Trophoblast cell (in vitro differentiated cells and primary cell): ENCODE measurements around the gene IFNB1.
A peak's percentile ranks its signal among the peaks of the same experiment; 100 is the strongest.

ENCODE experiments used
- DNase-seq, 2 donors: peaks; one replicate each; pipeline ENCODE4 v3.0.0-alpha.2; 2016
- H2AFZ ChIP-seq: 2 replicates; pipeline ENCODE4 v1.6.1; 2013; ENCODE audit warnings: low read length, moderate library complexity, mild to moderate bottlenecking; ENCODE audit not compliant: insufficient read depth, poor library complexity
- H2AK5ac ChIP-seq: 2 replicates; pipeline ENCODE4 v1.6.1; 2013; ENCODE audit warnings: mild to moderate bottlenecking, low read length
- H2BK120ac ChIP-seq: 2 replicates; pipeline ENCODE4 v1.6.1; 2013; ENCODE audit warnings: low read length, mild to moderate bottlenecking, moderate library complexity; ENCODE audit not compliant: insufficient read depth, poor library complexity
- H2BK12ac ChIP-seq: 2 replicates; pipeline ENCODE4 v1.6.1; 2013; ENCODE audit warnings: mild to moderate bottlenecking, low read length, moderate library complexity
- H2BK5ac ChIP-seq: 2 replicates; pipeline ENCODE4 v1.6.1; 2013; ENCODE audit warnings: low read length, low read depth, moderate library complexity, mild to moderate bottlenecking; ENCODE audit not compliant: poor library complexity
- H3K14ac ChIP-seq: 2 replicates; pipeline ENCODE4 v1.6.1; 2013; ENCODE audit warnings: mild to moderate bottlenecking, low read length
- H3K18ac ChIP-seq: 2 replicates; pipeline ENCODE4 v1.6.1; 2013; ENCODE audit warnings: mild to moderate bottlenecking, low read length
- H3K23ac ChIP-seq: 2 replicates; pipeline ENCODE4 v1.6.1; 2013; ENCODE audit warnings: low read length
- H3K27ac ChIP-seq: 2 replicates; pipeline ENCODE4 v1.5.1; 2013; ENCODE audit warnings: low read depth, mild to moderate bottlenecking, inconsistent platforms, low read length, moderate library complexity
- H3K27me3 ChIP-seq: 2 replicates; pipeline ENCODE4 v1.6.1; 2013; ENCODE audit warnings: inconsistent platforms, mild to moderate bottlenecking, low read length, moderate library complexity; ENCODE audit not compliant: insufficient read depth
- H3K36me3 ChIP-seq, 2 experiments: 1 replicate in 1 of 2; 2 replicates in 1 of 2; pipeline ENCODE4 v1.6.1; 2013; ENCODE audit warnings: low read length in 2 of 2, mild to moderate bottlenecking in 2 of 2, moderate library complexity in 1 of 2; ENCODE audit not compliant: insufficient read depth in 2 of 2, control insufficient read depth in 1 of 2
- H3K4ac ChIP-seq: 2 replicates; pipeline ENCODE4 v1.6.1; 2013; ENCODE audit warnings: low read depth, mild to moderate bottlenecking, low read length, moderate library complexity
- H3K4me1 ChIP-seq, 2 experiments: 1 replicate in 1 of 2; 2 replicates in 1 of 2; pipeline ENCODE4 v1.6.1; 2013; ENCODE audit warnings: low read length in 2 of 2, mild to moderate bottlenecking in 2 of 2, moderate library complexity in 1 of 2; ENCODE audit not compliant: insufficient read depth in 2 of 2, control insufficient read depth in 1 of 2
- H3K4me2 ChIP-seq: 2 replicates; pipeline ENCODE4 v1.6.1; 2013; ENCODE audit warnings: inconsistent platforms, mild to moderate bottlenecking, low read length, moderate library complexity
- H3K4me3 ChIP-seq: 2 replicates; pipeline ENCODE4 v1.5.1; 2013; ENCODE audit warnings: mild to moderate bottlenecking, low read depth, low read length, inconsistent platforms
- H3K79me1 ChIP-seq: one replicate; pipeline ENCODE4 v1.6.1; 2013; ENCODE audit warnings: low read length
- H3K79me2 ChIP-seq: 2 replicates; pipeline ENCODE4 v1.6.1; 2013; ENCODE audit warnings: low read length, mild to moderate bottlenecking; ENCODE audit not compliant: control insufficient read depth, insufficient read depth, poor library complexity
- H3K9ac ChIP-seq: 2 replicates; pipeline ENCODE4 v1.6.1; 2013; ENCODE audit warnings: mild to moderate bottlenecking, low read length
- H3K9me3 ChIP-seq: 2 replicates; pipeline ENCODE4 v1.6.1; 2013; ENCODE audit warnings: low read depth, mild to moderate bottlenecking, control low read depth, inconsistent platforms, low read length; ENCODE audit not compliant: insufficient read depth
- H4K12ac ChIP-seq: 2 replicates; pipeline ENCODE4 v1.6.1; 2013; ENCODE audit warnings: low read depth, mild to moderate bottlenecking, low read length, moderate library complexity
- H4K8ac ChIP-seq: 2 replicates; pipeline ENCODE4 v1.6.1; 2013; ENCODE audit warnings: low read depth, mild to moderate bottlenecking, low read length, moderate library complexity
- H4K91ac ChIP-seq: one replicate; pipeline ENCODE4 v1.6.1; 2013; ENCODE audit warnings: low read depth, mild to moderate bottlenecking, low read length, moderate library complexity
- WGBS: extraction: QIAGEN DNeasy Blood & Tissue Kit; methylation state at CpG from one replicate; pipeline ENCODE4 v1.1.7; 2013; ENCODE audit warnings: missing lambda C conversion rate; ENCODE audit not compliant: insufficient read length, insufficient coverage; ENCODE audit errors: extremely low coverage; 5-methylcytosine and 5-hydroxymethylcytosine counted together

The IFNB1 gene

GRCh38 chr9:21075484-21075883 lies 2.3 kb downstream of the IFNB1 start:
- Histone ChIP-seq H2BK120ac (peak overlapping the region; percentile 49), H3K79me2 (no peaks in the 10 kb centered on the region), H3K14ac (peak overlapping the region; percentile 40), H4K91ac (peak overlapping the region; percentile 75), H3K9me3 (no peaks in the 10 kb centered on the region), H3K27me3 (no peaks in the 10 kb centered on the region), H3K4me1 (peaks cover 5 to 17% of the 10 kb centered on the region in 2 experiments), H4K12ac (no peak overlapping the region), H3K4me2 (no peak overlapping the region), H3K4ac (no peak overlapping the region), H3K27ac (no peak overlapping the region), H3K4me3 (no peak overlapping the region), H3K79me1 (peaks cover 3% of the 10 kb centered on the region), H3K18ac (no peak overlapping the region), H2AFZ (peak overlapping the region; percentile 62), H2BK12ac (peak overlapping the region; percentile 70), H3K23ac (no peak overlapping the region), H2AK5ac (no peak overlapping the region), H3K9ac (no peak overlapping the region), H2BK5ac (peak overlapping the region; percentile 37), H3K36me3 (no peaks in the 10 kb centered on the region), H4K8ac (peak overlapping the region; percentile 25)
- DNase-seq = no peak
- WGBS = no CpG with 5 or more reads among the region's 3 CpGs

GRCh38 chr9:21070906-21071305 lies 6.8 kb downstream of the IFNB1 start:
- H3K79me1 ChIP-seq = peaks cover 3% of the 10 kb centered on the region
- H3K79me2 ChIP-seq = no peaks in the 10 kb centered on the region
- H3K4me1 ChIP-seq = peaks cover 3 to 7% of the 10 kb centered on the region in 2 experiments
- H2BK12ac ChIP-seq = no peak overlapping the region
- H4K12ac ChIP-seq = no peak overlapping the region
- H3K23ac ChIP-seq = no peak overlapping the region
- H3K27ac ChIP-seq = no peak overlapping the region
- H3K14ac ChIP-seq = no peak overlapping the region
- H4K91ac ChIP-seq = no peak overlapping the region
- H3K27me3 ChIP-seq = no peaks in the 10 kb centered on the region
- H3K4ac ChIP-seq = no peak overlapping the region
- H3K18ac ChIP-seq = no peak overlapping the region
- H3K36me3 ChIP-seq = no peaks in the 10 kb centered on the region
- no peak overlapping the region for H4K8ac ChIP-seq
- no peak overlapping the region for H2AK5ac ChIP-seq
- no peak overlapping the region for H2BK120ac ChIP-seq
- no peaks in the 10 kb centered on the region for H3K9me3 ChIP-seq
- no peak overlapping the region for H2AFZ ChIP-seq
- H3K4me2 ChIP-seq = no peak overlapping the region
- no peak overlapping the region for H2BK5ac ChIP-seq
- no peak overlapping the region for H3K4me3 ChIP-seq
- no peak for DNase-seq
- no peak overlapping the region for H3K9ac ChIP-seq

- Histone ChIP-seq H3K23ac (no peak overlapping the region), H2BK5ac (no peak overlapping the region), H4K8ac (no peak overlapping the region), H3K4ac (no peak overlapping the region), H3K9ac (no peak overlapping the region), H2BK120ac (no peak overlapping the region), H3K36me3 (no peaks in the 10 kb centered on the region), H3K27ac (peak overlapping the region; percentile 53), H3K79me2 (no peaks in the 10 kb centered on the region), H4K91ac (no peak overlapping the region), H3K4me1 (peaks cover 2 to 4% of the 10 kb centered on the region in 2 experiments), H4K12ac (no peak overlapping the region), H3K4me2 (no peak overlapping the region), H3K18ac (no peak overlapping the region), H3K4me3 (no peak overlapping the region), H2AFZ (no peak overlapping the region), H3K14ac (no peak overlapping the region), H2BK12ac (no peak overlapping the region), H3K27me3 (no peaks in the 10 kb centered on the region), H2AK5ac (no peak overlapping the region), H3K79me1 (peaks cover 3% of the 10 kb centered on the region), H3K9me3 (no peaks in the 10 kb centered on the region)
- WGBS = no CpG with 5 or more reads among the region's 4 CpGs
- DNase-seq = peak; percentile 62 to 86
Measured at GRCh38 chr9:21070171-21070571, 7.6 kb downstream of the IFNB1 start.

- Histone ChIP-seq H3K9me3 (no peaks in the 10 kb centered on the region), H4K8ac (no peak overlapping the region), H3K27ac (no peak overlapping the region), H3K14ac (no peak overlapping the region), H4K12ac (no peak overlapping the region), H2BK12ac (no peak overlapping the region), H3K79me1 (no peaks in the 10 kb centered on the region), H3K79me2 (no peaks in the 10 kb centered on the region), H3K27me3 (no peaks in the 10 kb centered on the region), H4K91ac (no peak overlapping the region), H3K4ac (no peak overlapping the region), H2BK5ac (no peak overlapping the region), H2AK5ac (no peak overlapping the region), H3K9ac (no peak overlapping the region), H2BK120ac (no peak overlapping the region), H3K36me3 (no peaks in the 10 kb centered on the region), H3K4me1 (no peaks in the 10 kb centered on the region), H3K23ac (no peak overlapping the region), H3K4me3 (no peak overlapping the region), H3K4me2 (no peak overlapping the region), H3K18ac (no peak overlapping the region), H2AFZ (no peak overlapping the region)
- no CpG with 5 or more reads among the region's 2 CpGs for WGBS
- no peak for DNase-seq
Measured at GRCh38 chr9:21060919-21061561, 16.7 kb downstream of the IFNB1 start.
